GM21367 (cell line): ENCODE results near the gene ATAD5.

Experiments used
- ATAC-seq: cut with Tn5 transposase; IDR thresholded peaks from one replicate; pipeline ENCODE4 v1.9.1; 2021; ENCODE audit not compliant: unreplicated experiment

ATAD5 gene

DNA sequence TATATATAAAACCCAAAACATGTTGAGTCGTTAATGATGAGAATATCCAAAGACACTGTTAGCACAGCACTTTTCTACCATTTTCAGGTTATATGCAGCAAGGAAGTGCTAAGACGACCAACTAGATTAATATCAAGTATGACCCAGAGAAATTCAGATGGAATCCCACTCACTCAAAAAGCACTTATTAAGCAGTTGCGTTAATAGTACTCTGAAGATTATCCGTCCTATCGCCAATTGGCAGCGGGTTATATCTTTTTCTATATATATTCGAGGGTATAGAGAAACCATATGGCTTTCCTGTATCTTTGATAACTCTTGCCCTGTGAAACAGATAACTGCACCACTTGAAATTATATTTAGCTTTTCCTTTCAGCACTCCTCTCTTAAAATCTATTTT, 8.3 kb upstream of the ATAD5 start:
- ATAC-seq = no peak

DNA sequence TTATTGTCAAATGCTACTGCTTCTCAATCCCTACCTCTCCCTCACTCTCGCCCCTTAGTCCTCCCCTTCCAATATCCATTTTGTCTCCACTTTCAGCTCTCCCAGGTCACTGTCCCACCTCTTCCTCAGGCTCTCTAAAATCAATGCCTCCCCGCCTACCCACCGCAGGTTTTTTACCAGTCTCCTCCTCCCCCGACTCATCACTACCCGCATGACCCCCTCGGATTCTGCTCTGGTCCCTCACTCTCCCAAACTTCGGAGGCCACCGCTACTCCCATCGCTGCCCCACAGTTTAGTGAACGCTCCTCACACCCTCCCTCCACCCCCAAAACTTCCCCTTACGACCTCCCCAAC, 7.8 kb upstream of the ATAD5 start:
- peak; percentile 10 for ATAC-seq

DNA sequence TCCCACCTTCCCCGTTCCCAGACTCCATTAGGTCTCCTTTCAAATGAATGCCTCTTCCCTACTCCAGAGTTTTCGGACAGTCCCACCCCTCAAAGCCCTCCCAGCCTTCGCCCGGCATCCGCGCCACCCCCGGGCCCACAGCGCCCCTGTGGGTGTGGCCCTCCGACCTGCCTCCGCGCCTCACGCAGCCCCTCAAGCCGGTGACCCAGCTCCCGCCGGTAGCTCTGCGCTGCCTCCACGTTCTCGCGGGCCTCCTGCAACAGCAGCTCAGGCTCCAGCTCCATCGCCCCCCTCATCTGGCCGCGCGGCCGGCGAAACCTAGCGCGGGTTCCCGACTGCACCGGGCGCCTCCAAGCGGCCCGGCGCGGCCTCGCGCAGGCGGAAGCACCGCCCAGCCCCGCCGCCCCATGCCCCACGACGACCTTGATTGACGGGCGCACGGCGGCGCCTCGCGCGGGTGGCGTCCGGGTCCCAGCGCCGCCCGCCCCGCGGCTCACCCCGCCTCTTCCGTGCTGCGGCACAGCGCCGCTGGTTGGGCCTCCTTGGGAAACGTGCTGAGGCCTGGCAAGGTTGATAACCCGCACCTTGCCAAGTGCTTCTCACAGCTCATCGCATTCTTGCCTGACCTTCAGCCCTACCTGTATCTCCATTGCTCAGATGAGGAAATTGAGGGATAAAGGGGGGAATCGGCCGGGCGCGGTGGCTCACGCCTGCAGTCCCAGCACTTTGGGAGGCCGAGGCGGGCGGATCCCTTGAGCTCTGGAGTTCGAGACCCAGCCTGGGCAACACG, 7.2 kb upstream of the ATAD5 start, which contains the start of gene CRLF3:
TSS of gene CRLF3 (minus strand) at position 337 of the 790 bp plus-strand sequence. CDS start at position 296, 41 bp downstream.
- ATAC-seq = peak; percentile 76

GRCh38 chr17:30827082-30827481, 4.7 kb upstream of the ATAD5 start:
- no peak for ATAC-seq

DNA sequence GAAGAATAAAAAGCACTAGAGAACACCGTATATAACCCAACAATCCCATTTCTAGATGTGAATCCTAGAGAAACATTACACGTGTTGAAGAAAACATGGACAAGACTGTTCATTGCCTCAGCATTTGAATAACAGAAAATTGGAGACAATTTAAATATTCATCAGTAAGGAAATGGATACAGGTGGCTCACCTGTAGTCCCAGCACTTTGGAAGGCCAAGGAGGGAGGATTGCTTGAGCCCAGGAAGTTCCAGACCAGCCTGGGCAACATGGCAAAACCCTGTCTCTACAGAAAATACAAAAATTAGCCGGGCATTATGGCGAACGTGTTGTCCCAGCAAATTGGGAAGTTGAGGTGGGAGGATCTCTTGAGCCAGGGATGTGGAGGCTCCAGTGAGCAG, 2.7 kb upstream of the ATAD5 start:
- no peak for ATAC-seq

- no peak for ATAC-seq
Measured at GRCh38 chr17:30831257-30831656, 509 bp upstream of the ATAD5 start.

GRCh38 chr17:30832438-30833124, 815 bp downstream of the ATAD5 start:
- no peak for ATAC-seq

DNA sequence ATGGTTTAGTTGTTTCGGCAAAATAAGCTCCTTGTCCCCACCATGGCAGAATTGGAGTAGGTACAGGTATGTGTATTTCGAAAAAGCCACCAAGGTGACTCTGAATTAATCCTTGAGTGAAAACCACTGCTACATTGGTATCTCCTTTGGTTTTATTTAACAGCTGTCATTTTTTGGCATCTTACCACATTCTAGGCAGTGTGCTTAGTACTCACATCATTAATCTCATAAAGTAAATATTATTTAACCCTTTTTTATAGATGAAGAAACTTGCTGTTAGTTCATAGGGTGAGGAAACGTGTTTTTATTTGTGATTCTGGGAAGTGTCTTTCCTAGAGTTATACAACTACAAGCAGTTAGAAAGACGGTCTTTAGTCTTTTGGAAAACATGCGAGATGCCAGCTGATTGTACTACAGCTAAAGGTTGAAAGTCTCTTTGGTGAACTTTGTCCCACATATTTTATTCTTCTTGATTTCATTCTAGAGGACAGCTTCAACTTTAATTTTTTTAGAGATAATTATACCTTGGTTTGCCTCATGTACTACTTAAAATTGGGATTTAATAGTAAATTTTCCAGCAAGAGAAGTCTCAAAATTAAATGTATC, 6.5 kb downstream of the ATAD5 start:
- no peak for ATAC-seq

- no peak for ATAC-seq
Measured at GRCh38 chr17:30840771-30841170, 9.0 kb downstream of the ATAD5 start.

DNA sequence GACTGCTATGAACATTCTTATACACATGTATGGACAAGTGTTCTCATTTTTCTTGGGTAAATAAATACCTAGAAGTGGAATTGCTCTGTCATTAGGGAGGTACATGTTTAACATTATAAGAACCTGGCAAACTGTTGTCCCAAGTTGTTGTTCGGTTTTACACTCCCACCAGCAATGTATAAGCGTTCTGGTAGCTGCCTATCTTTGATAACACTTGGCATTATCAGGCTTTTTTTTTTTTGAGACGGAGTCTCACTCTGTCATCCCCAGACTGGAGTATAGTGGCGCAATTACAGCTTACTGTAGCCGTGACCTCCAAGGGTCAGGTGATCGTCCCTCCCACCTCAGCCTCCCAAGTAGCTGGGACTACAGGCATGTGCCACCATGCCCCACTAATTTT, 16.3 kb downstream of the ATAD5 start:
- ATAC-seq = no peak

GRCh38 chr17:30854146-30854545, 22.4 kb downstream of the ATAD5 start:
- ATAC-seq = no peak

DNA sequence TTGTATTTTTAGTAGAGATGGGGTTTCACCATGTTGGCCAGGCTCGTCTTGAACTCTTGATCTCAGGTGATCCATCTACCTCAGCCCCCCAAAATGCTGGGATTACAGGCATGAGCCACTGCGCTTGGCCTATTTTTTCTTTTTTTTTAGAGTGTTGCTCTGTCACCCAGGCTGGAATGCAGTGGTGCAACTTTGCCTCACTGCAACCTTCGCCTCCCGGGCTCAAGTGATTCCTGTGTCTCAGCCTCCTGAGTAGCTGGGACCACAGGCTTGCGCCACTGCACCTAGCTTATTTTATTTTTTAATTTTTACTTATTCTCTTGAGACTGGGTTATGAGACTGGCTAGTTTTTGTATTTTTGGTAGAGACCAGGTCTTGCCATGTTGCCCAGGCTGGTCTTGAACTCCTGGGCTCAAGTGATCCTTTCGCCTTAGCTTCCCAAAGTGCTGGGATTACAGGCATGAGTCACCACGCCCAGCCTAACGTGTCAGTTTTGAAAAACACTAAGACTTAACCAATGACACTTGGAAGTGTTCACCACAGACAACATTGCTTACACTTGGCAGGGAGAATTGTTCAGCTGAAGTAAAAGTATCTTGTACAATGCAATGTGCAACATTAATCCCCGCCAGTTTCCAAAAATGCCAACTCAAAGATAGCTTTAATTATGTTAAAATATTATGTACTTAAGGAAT, 26.9 kb downstream of the ATAD5 start:
- ATAC-seq = no peak

DNA sequence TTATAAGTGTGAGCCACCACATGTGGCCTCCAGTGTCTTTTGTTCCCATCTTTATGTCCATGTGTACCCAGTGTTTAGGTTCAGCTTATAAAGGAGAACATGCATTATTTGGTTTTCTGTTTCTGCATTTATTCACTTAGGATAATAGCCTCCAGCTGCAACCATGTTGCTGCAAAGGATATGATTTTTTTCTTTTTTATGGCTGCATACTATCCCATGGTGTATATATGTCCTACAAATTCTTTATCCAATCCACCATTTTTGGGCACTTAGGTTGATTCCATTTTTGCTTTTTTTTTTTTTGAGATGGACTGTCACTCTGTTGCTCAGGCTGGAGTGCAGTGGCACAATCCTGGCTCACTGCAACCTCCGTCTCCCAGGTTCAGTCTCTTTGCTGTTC, 32.9 kb downstream of the ATAD5 start:
- no peak for ATAC-seq

DNA sequence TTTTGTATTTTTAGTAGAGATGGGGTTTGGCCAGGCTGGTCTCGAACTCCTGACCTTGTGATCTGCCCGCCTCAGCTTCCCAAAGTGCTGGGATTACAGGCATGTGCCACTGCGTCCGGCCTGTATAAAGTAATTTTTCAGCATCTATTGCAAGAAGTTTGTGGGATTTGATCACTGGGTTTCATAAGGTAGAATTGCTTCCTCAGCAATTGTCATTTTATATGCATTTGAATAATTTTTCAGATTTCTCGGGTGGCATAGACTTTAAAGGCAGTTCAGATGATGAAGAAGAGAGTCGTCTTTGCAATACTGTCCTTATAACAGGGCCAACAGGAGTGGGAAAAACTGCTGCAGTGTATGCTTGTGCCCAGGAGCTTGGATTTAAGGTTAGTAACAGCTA, 37.2 kb downstream of the ATAD5 start:
- no peak for ATAC-seq

- ATAC-seq = no peak
Measured at GRCh38 chr17:30886187-30886586, 54.4 kb downstream of the ATAD5 start.

DNA sequence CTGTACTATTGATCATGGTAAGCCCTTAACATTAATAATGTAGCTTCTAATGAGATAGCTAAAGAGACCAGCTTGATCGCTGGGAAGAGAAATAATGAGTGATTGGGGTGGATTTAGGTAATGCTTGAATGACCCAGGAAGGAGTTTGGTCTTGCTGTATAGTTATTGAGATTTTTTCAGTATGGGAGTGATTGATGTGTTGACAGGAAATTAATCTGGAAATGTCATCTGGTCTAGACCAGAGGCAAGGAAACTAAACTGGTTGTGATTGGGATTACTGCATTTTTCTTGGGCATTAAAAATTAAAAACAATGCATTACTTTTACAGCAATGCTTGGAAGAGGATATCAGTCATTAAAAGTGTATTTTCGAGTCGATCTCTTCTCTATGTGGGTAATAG, 62.5 kb downstream of the ATAD5 start:
- no peak for ATAC-seq

DNA sequence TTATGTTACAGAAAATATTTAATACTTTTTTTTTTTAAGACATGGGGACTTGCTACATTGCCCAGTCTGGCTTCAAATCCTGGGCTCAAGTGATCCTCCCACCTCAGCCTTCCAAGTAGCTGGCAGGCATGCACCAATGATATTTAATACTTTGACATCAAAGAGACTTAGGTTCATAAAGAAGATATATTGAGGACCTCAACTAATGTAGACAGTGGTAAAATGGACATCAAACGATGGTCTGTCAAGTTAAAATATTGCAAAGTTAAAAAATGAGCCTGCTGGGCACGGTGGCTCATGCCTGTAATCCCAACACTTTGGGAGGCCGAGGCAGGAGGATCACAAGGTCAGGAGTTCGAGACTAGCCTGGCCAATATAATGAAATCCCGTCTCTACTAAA, 65.5 kb downstream of the ATAD5 start:
- no peak for ATAC-seq

DNA sequence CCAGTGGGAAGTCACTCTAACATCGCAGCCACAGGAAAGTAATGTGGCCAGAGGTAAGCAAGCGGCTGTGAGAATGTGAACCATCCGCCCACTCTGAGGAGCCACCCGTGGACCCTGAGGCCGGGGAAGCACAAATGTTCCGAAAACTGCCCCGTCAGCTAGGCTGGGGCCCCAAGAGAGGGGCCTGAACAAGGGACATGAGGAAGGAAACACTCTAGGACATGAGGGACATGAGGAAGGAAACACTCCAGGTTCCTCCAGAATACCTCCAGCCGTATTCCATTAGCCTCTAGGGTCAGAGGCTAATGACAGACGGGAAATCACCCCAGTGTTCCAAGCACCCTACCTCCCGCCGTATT, 74.0 kb downstream of the ATAD5 start:
- peak; percentile 32 for ATAC-seq

- ATAC-seq = peak; percentile 87
Measured at GRCh38 chr17:30906101-30906911, 74.5 kb downstream of the ATAD5 start, which contains the start of gene TEFM. TSS of gene TEFM (minus strand) at chr17:30906238. CDS start at chr17:30906198, 40 bp downstream.

DNA sequence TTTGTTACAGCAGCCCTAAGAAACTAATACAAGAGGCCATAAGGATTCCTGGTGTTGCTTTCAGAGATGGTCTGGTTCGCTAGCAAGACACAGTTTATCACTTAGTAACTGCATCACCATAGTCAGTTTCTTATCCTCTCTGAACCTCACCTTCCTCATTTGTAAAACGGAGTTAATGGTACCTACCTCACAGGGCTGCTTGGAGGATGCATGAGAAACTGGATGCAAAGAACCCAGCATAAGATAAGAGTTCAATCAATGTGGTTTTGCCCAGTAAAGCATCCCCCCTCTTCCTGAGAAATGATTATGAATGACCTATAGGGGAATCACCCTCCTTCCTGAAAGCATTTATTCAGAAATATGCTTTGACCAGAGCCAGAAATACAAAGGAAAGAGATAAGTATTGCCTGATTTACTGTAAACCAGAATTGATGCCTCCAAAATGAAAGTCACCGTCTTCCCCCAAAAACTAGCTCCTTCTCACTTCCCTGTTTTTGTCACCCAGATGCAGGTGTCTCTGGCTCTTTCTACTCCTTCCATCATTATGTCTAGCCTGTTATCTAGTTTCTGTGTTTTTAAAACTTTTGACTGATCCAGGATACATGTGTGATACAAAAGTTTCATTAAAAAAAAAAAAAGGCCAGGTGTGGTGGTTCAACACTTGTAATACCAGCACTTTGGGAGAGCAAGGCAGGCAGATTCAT, 77.1 kb downstream of the ATAD5 start:
- no peak for ATAC-seq
